Right lobe of liver (tissue), 6 donors: ENCODE data around the gene UBE2V1. TPM values are rescaled to one million over a fixed set of nuclear protein-coding genes. Genes with fewer than 3 reads are reported as not detected.

ENCODE experiments used
- ATAC-seq, 4 donors: fragments of 200-7000 bp; cut with Tn5 transposase; one replicate each; pipeline ENCODE4 v1.9.1; 2020; ENCODE audit warnings: mild to moderate bottlenecking in 4 of 4, moderate library complexity in 4 of 4
- DNase-seq, 3 donors: peaks; one replicate each; pipeline ENCODE4 v3.0.0-alpha.2; 2020
- H3K27ac ChIP-seq, 3 donors: fragments of 200-600 bp; one replicate each; pipeline ENCODE4 v1.8.0; 2022
- H3K27me3 ChIP-seq, 2 donors: fragments of 200-600 bp; one replicate each; pipeline ENCODE4 v1.8.0; 2022
- H3K36me3 ChIP-seq, 4 donors: fragments of 200-600 bp; sonication (generic) in 1 of 4; one replicate each; pipeline versions ENCODE4 v1.5.1 to v1.8.0; 2017 to 2022; ENCODE audit warnings: control low read depth in 1 of 4
- H3K4me1 ChIP-seq, 4 donors: fragments of 200-600 bp; sonication (generic) in 1 of 4; one replicate each; pipeline versions ENCODE4 v1.5.1 to v1.8.0; 2017 to 2022; ENCODE audit warnings: control low read depth in 1 of 4
- H3K4me3 ChIP-seq, 3 donors: fragments of 200-600 bp; one replicate each; pipeline ENCODE4 v1.8.0; 2022
- H3K9me3 ChIP-seq, 4 donors: fragments of 200-600 bp; sonication (generic) in 1 of 4; one replicate each; pipeline versions ENCODE4 v1.5.1 to v1.8.0; 2017 to 2022; ENCODE audit warnings: control low read depth in 1 of 4
- CTCF ChIP-seq, 4 donors: fragments of 200-600 bp in 3 of 4; fragments of 450-650 bp in 1 of 4; IDR thresholded peaks; one replicate each; pipeline versions ENCODE4 v1.5.1 to v1.8.0; 2016 to 2022; ENCODE audit warnings: antibody characterized with exemption in 4 of 4, mild to moderate bottlenecking in 2 of 4
- POLR2A ChIP-seq: fragments of 450-650 bp; IDR thresholded peaks from one replicate; pipeline ENCODE4 v1.6.1; 2017; ENCODE audit warnings: antibody characterized with exemption, mild to moderate bottlenecking
- WGBS: methylation state at CpG from one replicate; pipeline ENCODE4 v1.1.6; 2018; ENCODE audit warnings: low coverage, low lambda C conversion rate; ENCODE audit not compliant: insufficient coverage; ENCODE audit errors: missing lambda C conversion rate; 5-methylcytosine and 5-hydroxymethylcytosine counted together
- intact Hi-C, 2 donors: fragments of 100-400 bp; cut with DNase I; formaldehyde crosslinking; loops; one replicate each; pipeline versions ENCODE4 v1.11.2 to v1.14.1; 2022
- total RNA-seq, 6 experiments: library from RNA; depleted of rRNA in 2 of 6; stranded (reverse); fragments of >200 nt in 2 of 6; fragmentation: NEBNext Ultra II Directional in 3 of 6; extraction: Animal tissue kit (Norgen Biotek cat#: 25700) in 3 of 6; gene quantifications; one replicate each; pipeline versions ENCODE4 v1.1.0 to v1.2.4, GENCODE V29; 2016 to 2023
- donor health status: DM: no; HTN: yes; CAD: no.
- donor health status: DM: no; HTN: no; CAD: no.
- donor health status: DM: no; HTN: no; CAD: no.
- donor health status: DM: no; HTN: yes; CAD: no.
- donor health status: DM: no; HTN: yes; CAD: no.

UBE2V1 gene
- total RNA-seq, 6 experiments from 2014 or later, result 38.2 to 49.4 (median 44.3) TPM

- DNase-seq (peak; percentile 71 to 86 (median 85)), ATAC-seq (peak; percentile 78 to 88 (median 84))
- no peaks in the 10 kb centered on the region for H3K9me3 ChIP-seq
- no peak overlapping the region for H3K4me3 ChIP-seq
- WGBS, result 13% methylated on average over 6 of the region's 9 CpGs
- TF ChIP-seq CTCF (IDR thresholded peaks at IDR 0.05) (peak; percentile 84 to 96 (median 90)), POLR2A (no peak)
- intact Hi-C loops, result loop anchor here in 1 of 2 donors (5.0 kb wide), 1 partner anchor 51 kb away; no protein-coding TSS in a partner anchor
- H3K27ac ChIP-seq, result peak overlapping the region; percentile 29 to 84 (median 56)
- H3K36me3 ChIP-seq, result peaks cover 0 to 4% (median 0%) of the 10 kb centered on the region in 4 donors
- no peaks in the 10 kb centered on the region for H3K27me3 ChIP-seq
- peaks cover 0 to 51% (median 19%) of the 10 kb centered on the region in 4 donors for H3K4me1 ChIP-seq
These were observed 8.2 kb upstream of the UBE2V1 start for GRCh38 chr20:50120935-50121693.

GRCh38 chr20:50118203-50118602 is 5.3 kb upstream of the UBE2V1 start:
- intact Hi-C loops, result loop anchor here in 1 of 2 donors (5.0 kb wide), 1 partner anchor 54 kb away; no protein-coding TSS in a partner anchor
- Histone ChIP-seq H3K4me3 (no peak overlapping the region), H3K27me3 (no peaks in the 10 kb centered on the region), H3K4me1 (peaks cover 0 to 51% (median 16%) of the 10 kb centered on the region in 4 donors), H3K9me3 (no peaks in the 10 kb centered on the region), H3K36me3 (no peaks in the 10 kb centered on the region), H3K27ac (no peak overlapping the region)
- DNase-seq, result no peak
- no peak for ATAC-seq
- 57% methylated on average over 2 of the region's 2 CpGs for WGBS
- TF ChIP-seq POLR2A (no peak), CTCF (IDR thresholded peaks at IDR 0.05) (no peak)

- DNase-seq (no peak), ATAC-seq (no peak)
- Histone ChIP-seq H3K27ac (peak overlapping the region; percentile 24 to 61 (median 51)), H3K9me3 (no peaks in the 10 kb centered on the region), H3K36me3 (no peaks in the 10 kb centered on the region), H3K27me3 (no peaks in the 10 kb centered on the region), H3K4me3 (peak overlapping the region in 2 of 3 donors; percentile 59 to 63), H3K4me1 (peaks cover 0 to 42% (median 16%) of the 10 kb centered on the region in 4 donors)
- TF ChIP-seq POLR2A (no peak), CTCF (IDR thresholded peaks at IDR 0.05) (no peak)
- 68% methylated on average over 8 of the region's 19 CpGs for WGBS
- intact Hi-C loops, result loop anchor here in 1 of 2 donors (5.0 kb wide), 1 partner anchor 56 kb away; no protein-coding TSS in a partner anchor
These were observed 3.5 kb upstream of the UBE2V1 start for GRCh38 chr20:50116368-50116999.

- peak; percentile 85 to 92 (median 90) for ATAC-seq
- WGBS, result 0% methylated on average over 16 of the region's 24 CpGs
These were observed 2.8 kb upstream of the UBE2V1 start for GRCh38 chr20:50115591-50116367.

More at GRCh38 chr20:50115591-50116367, 2.8 kb upstream of the UBE2V1 start:
- Histone ChIP-seq H3K9me3 (no peaks in the 10 kb centered on the region), H3K36me3 (no peaks in the 10 kb centered on the region), H3K4me3 (peak overlapping the region; percentile 32 to 63 (median 59)), H3K4me1 (peaks cover 0 to 42% (median 18%) of the 10 kb centered on the region in 4 donors), H3K27ac (peak overlapping the region; percentile 45 to 64 (median 51)), H3K27me3 (no peaks in the 10 kb centered on the region)
- DNase-seq, result peak; percentile 97
- intact Hi-C loops, result loop anchor here in 1 of 2 donors (5.0 kb wide), 1 partner anchor 57 kb away; no protein-coding TSS in a partner anchor
- no peak for TF ChIP-seq CTCF (IDR thresholded peaks at IDR 0.05)
- peak; percentile 36 for TF ChIP-seq POLR2A
